HG03439 (cell line): ENCODE measurements around the gene CPZ.

Source experiments
- ATAC-seq: cut with Tn5 transposase; IDR thresholded peaks from one replicate; pipeline ENCODE4 v1.9.1; 2021; ENCODE audit warnings: mild to moderate bottlenecking, moderate library complexity; ENCODE audit not compliant: unreplicated experiment

CPZ gene

GRCh38 chr4:8593264-8594096 is 915 bp downstream of the CPZ start:
- no peak for ATAC-seq

GRCh38 chr4:8594097-8595038 is 1.8 kb downstream of the CPZ start:
- ATAC-seq = no peak

- no peak for ATAC-seq
Observed at GRCh38 chr4:8595237-8596087, 2.9 kb downstream of the CPZ start.

GRCh38 chr4:8596891-8597290 is 4.3 kb downstream of the CPZ start:
- ATAC-seq = no peak

- no peak for ATAC-seq
Observed at GRCh38 chr4:8597319-8597718, 4.8 kb downstream of the CPZ start.

- no peak for ATAC-seq
Observed at GRCh38 chr4:8597791-8598190, 5.2 kb downstream of the CPZ start.

GRCh38 chr4:8598391-8599090 is 6.0 kb downstream of the CPZ start:
- ATAC-seq = no peak

- ATAC-seq = no peak
Observed at GRCh38 chr4:8599091-8599460, 6.5 kb downstream of the CPZ start.

GRCh38 chr4:8599657-8600056 is 7.1 kb downstream of the CPZ start:
- no peak for ATAC-seq

GRCh38 chr4:8600266-8600665 is 7.7 kb downstream of the CPZ start:
- ATAC-seq = no peak

- no peak for ATAC-seq
Observed at GRCh38 chr4:8600686-8601085, 8.1 kb downstream of the CPZ start.

GRCh38 chr4:8601086-8601485 is 8.5 kb downstream of the CPZ start:
- no peak for ATAC-seq

GRCh38 chr4:8601556-8601955 is 9.0 kb downstream of the CPZ start:
- no peak for ATAC-seq

- ATAC-seq = no peak
Observed at GRCh38 chr4:8602686-8603430, 10.3 kb downstream of the CPZ start.

GRCh38 chr4:8603931-8604330 is 11.4 kb downstream of the CPZ start:
- ATAC-seq = no peak

- ATAC-seq = no peak
Observed at GRCh38 chr4:8605289-8605688, 12.7 kb downstream of the CPZ start.

GRCh38 chr4:8606476-8606875 is 13.9 kb downstream of the CPZ start:
- ATAC-seq = no peak

- no peak for ATAC-seq
Observed at GRCh38 chr4:8606966-8607365, 14.4 kb downstream of the CPZ start.

- ATAC-seq = no peak
Observed at GRCh38 chr4:8607603-8608481, 15.3 kb downstream of the CPZ start.
